Aorta (tissue), 5 donors: ENCODE measurements around the gene TMEM95. TPM values are rescaled to one million over a fixed set of nuclear protein-coding genes. Genes with fewer than 3 reads are reported as not detected.
"Not testable (repeated sequence)": the region's sequence is repeated elsewhere in the genome, so short reads cannot be mapped to it uniquely, and the experiment has no call there.

Experiments used
- ATAC-seq: fragments of 200-7000 bp; cut with Tn5 transposase; one replicate; pipeline ENCODE4 v1.9.1; 2022; ENCODE audit warnings: moderate library complexity; ENCODE audit not compliant: low FRiP score
- DNase-seq, 2 donors: peaks; one replicate each; pipeline ENCODE4 v3.0.0-alpha.2; 2020
- H3K27ac ChIP-seq, 2 donors: one replicate each; pipeline ENCODE4 v1.5.1; 2013; ENCODE audit warnings: low read length in 2 of 2, mild to moderate bottlenecking in 2 of 2, moderate library complexity in 2 of 2, control low read depth in 1 of 2, inconsistent platforms in 1 of 2, low read depth in 1 of 2
- H3K27me3 ChIP-seq, 2 donors: one replicate each; pipeline ENCODE4 v1.6.1; 2013; ENCODE audit warnings: control low read depth in 1 of 2, low read length in 1 of 2, mild to moderate bottlenecking in 1 of 2, moderate library complexity in 1 of 2; ENCODE audit not compliant: insufficient read depth in 2 of 2, control insufficient read depth in 1 of 2
- H3K36me3 ChIP-seq, 2 donors: one replicate each; pipeline ENCODE4 v1.6.1; 2013; ENCODE audit warnings: control low read depth in 1 of 2, low read length in 1 of 2, mild to moderate bottlenecking in 1 of 2; ENCODE audit not compliant: insufficient read depth in 2 of 2, control insufficient read depth in 1 of 2
- H3K4me1 ChIP-seq, 2 donors: one replicate each; pipeline ENCODE4 v1.6.1; 2013; ENCODE audit warnings: low read length in 2 of 2, control low read depth in 1 of 2, mild to moderate bottlenecking in 1 of 2, moderate library complexity in 1 of 2; ENCODE audit not compliant: insufficient read depth in 2 of 2, control insufficient read depth in 1 of 2
- H3K4me3 ChIP-seq, 2 donors: one replicate each; pipeline ENCODE4 v1.5.1; 2013; ENCODE audit warnings: low read length in 2 of 2, control low read depth in 1 of 2, mild to moderate bottlenecking in 1 of 2
- H3K9me3 ChIP-seq: one replicate; pipeline ENCODE4 v1.6.1; 2013; ENCODE audit warnings: mild to moderate bottlenecking, low read length; ENCODE audit not compliant: control insufficient read depth
- WGBS, 2 donors: extraction: QIAGEN DNeasy Blood & Tissue Kit; methylation state at CpG; one replicate each; pipeline ENCODE4 v1.1.7; 2013; 5-methylcytosine and 5-hydroxymethylcytosine counted together
- intact Hi-C, 2 donors: fragments of 100-400 bp; cut with DNase I; formaldehyde crosslinking; loops; one replicate each; pipeline versions ENCODE4 v1.14.2 to v1.15.0; 2022
- polyA plus RNA-seq, 2 donors: library from polyadenylated mRNA; stranded (reverse); fragments of 200-250 nt; gene quantifications; one replicate each; pipeline ENCODE4 v1.2.3, GENCODE V29; 2013
- total RNA-seq, 2 donors: library from RNA; stranded (reverse); fragmentation: NEBNext Ultra II Directional; extraction: Animal tissue kit (Norgen Biotek cat#: 25700); gene quantifications; one replicate each; pipeline ENCODE4 v1.2.1, GENCODE V29; 2021
- donor health status: healthy with polysubstance abuse.
- donor health status: Bipolar disorder and iron deficiency.
- donor health status: DM: no; HTN: no; CAD: no.
- donor health status: DM: no; HTN: no; CAD: no.
- donor health status: DM: yes; HTN: yes; CAD: no.

Gene TMEM95
- total and polyA plus RNA-seq, 4 donors = not detected

DNA sequence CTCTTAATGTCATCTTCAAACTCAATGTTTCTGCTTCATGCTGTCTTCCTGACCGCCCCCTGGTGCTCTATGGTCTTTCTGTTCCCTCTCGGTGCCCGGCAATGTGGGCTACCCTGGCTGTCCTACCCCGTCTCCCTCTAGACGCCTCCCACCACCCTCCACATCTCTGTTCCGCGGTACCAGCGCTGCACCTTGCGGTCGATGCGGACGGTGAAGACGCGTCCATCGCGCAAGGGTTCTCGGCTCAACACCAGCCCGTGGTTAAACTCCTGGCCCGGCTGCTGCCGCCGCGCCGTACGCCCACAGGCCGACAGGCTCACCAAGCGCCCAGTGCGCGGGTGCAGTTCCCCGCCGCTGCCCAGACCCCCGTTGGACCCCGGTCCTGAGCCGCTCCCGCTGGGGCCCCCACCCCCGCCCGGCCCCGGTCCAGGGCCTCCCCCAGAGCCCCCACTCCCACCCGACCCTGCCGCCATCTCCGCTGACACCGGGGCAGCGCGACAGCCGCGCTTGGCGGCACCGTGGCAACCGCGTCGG is 26.0 kb upstream of the TMEM95 start, which contains the start of gene NEURL4:
Gene NEURL4, minus strand, starts transcription at position 496 of the 534 bp plus-strand sequence. Its CDS starts 23 bp downstream, at position 473.
- DNase-seq (no peak), ATAC-seq (no peak)
- no peaks in the 10 kb centered on the region for H3K9me3 ChIP-seq
- intact Hi-C loops = loop anchor here in 1 of 2 donors (1.0 kb wide), 1 partner anchor 23 kb away; the partner anchor contains the start of gene KCTD11
- no peaks in the 10 kb centered on the region for H3K36me3 ChIP-seq
- H3K27ac ChIP-seq = peak within 1 kb of the TSS; percentile 15 to 73
- no peaks in the 10 kb centered on the region for H3K27me3 ChIP-seq
- no peaks in the 10 kb centered on the region for H3K4me1 ChIP-seq
- peak within 1 kb of the TSS; percentile 54 to 57 for H3K4me3 ChIP-seq
- 1% methylated on average over 43 to 50 of the region's 50 CpGs for WGBS, 2 donors

DNA sequence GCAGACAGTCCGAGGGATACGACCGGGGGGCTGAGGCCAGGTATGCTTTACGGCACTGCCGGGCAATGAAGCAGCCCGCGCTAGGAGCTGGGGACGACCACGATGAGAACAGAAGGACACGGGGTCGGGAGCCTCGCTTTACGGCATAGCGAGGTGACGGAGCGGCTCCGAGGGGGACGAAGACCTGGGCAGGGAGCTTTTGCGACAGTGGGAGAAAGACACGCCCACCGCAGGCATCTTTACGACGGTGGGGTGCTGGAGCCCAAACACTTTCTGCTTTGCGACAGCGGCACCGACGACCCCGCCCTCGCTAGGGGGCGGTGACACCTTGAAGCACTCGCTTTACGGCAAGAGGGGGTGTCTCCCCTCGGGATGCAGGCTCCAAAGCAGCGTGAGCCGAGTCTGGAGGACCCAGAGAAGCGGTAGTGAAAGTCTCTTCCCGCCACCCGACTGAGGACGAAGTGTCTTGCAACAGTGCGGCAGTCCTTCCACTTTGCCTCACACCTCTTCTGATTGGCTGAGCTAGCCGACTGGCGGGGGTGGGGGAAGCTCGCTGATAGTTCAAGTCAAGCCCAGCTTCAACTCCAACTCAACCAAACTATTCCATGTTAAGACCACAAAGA is 25.5 kb upstream of the TMEM95 start:
- intact Hi-C loops = loop anchor here in 1 of 2 donors (1.0 kb wide), 1 partner anchor 23 kb away; the partner anchor contains the start of gene KCTD11
- WGBS, 2 donors = 0 to 1% methylated on average over 42 to 43 of the region's 43 CpGs
- H3K36me3 ChIP-seq = no peaks in the 10 kb centered on the region
- peak overlapping the region; percentile 15 to 73 for H3K27ac ChIP-seq
- DNase-seq = peak; percentile 99
- no peaks in the 10 kb centered on the region for H3K27me3 ChIP-seq
- H3K4me1 ChIP-seq = no peaks in the 10 kb centered on the region
- peak; percentile 94 for ATAC-seq
- no peaks in the 10 kb centered on the region for H3K9me3 ChIP-seq
- H3K4me3 ChIP-seq = peak overlapping the region; percentile 54 to 57

DNA sequence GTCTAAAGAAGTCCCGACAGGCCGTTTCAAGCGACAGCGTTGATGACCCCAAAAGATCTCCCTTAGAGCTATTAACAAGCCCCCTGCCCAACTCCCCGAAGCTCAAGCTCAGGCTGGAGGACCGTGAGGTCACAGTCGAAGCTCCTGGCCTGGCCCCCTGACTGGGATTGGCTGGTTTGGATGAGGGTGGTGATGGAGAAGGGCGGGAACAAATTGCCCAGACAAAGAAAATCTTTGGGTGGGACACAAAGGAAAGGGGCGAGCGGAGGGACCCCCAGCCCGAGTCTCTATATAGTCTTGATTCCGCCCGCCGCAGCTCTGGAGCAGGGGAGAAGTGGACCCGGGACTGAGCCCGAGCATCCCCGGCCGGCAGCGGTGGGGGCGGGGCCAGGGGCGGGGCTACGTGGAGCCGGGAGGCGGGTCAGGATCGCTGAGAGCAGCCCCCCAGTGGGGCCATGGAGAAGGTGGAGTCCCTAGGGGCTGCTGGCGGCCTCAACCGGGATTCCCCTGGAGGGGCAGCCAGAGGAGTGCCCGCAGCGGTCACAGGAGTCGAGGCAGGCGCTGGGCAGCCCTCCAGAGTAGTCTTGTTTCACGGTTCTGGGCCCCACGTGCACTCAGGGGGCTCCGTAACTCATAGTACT is 24.8 kb upstream of the TMEM95 start:
- H3K36me3 ChIP-seq = no peaks in the 10 kb centered on the region
- no peaks in the 10 kb centered on the region for H3K4me1 ChIP-seq
- intact Hi-C loops = loop anchor here in 1 of 2 donors (1.0 to 2.0 kb wide), 2 partner anchors 19 to 22 kb away; partner anchors contain the start of gene KCTD11
- 0% methylated on average over 30 to 34 of the region's 34 CpGs for WGBS, 2 donors
- no peaks in the 10 kb centered on the region for H3K9me3 ChIP-seq
- ATAC-seq (peak; percentile 81), DNase-seq (peak; percentile 85 to 92)
- H3K4me3 ChIP-seq = peak overlapping the region; percentile 42 to 57
- no peaks in the 10 kb centered on the region for H3K27me3 ChIP-seq
- H3K27ac ChIP-seq = peak overlapping the region; percentile 15 to 73

DNA sequence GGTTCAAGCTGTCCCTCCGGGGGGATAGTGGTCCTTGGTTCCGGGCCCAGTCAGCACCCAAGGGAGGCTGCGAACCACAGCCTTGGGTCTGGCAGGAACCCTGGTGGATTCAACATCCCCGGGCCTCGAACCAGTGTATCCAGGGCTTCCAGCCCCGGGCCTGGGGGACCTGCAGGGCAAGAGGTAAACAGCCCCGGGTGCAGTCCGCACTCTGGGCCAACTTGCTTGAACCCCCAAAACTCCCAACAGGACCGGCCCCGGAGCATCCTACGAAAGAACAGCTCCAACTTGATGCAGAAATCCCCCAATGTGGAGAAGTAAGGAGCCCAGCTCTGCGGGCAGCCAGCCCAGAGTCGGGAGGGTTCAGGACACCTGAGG is 24.3 kb upstream of the TMEM95 start:
- WGBS, 2 donors = 60% methylated on average over 13 of the region's 13 CpGs
- Histone ChIP-seq H3K9me3 (no peaks in the 10 kb centered on the region), H3K4me3 (peak overlapping the region in 1 of 2 donors; percentile 42), H3K27ac (peak overlapping the region in 1 of 2 donors; percentile 3), H3K27me3 (no peaks in the 10 kb centered on the region), H3K4me1 (no peaks in the 10 kb centered on the region), H3K36me3 (no peaks in the 10 kb centered on the region)
- DNase-seq = no peak
- no peak for ATAC-seq
- intact Hi-C loops = loop anchor here in 1 of 2 donors (2.0 kb wide), 1 partner anchor 18 kb away; no protein-coding TSS in a partner anchor

DNA sequence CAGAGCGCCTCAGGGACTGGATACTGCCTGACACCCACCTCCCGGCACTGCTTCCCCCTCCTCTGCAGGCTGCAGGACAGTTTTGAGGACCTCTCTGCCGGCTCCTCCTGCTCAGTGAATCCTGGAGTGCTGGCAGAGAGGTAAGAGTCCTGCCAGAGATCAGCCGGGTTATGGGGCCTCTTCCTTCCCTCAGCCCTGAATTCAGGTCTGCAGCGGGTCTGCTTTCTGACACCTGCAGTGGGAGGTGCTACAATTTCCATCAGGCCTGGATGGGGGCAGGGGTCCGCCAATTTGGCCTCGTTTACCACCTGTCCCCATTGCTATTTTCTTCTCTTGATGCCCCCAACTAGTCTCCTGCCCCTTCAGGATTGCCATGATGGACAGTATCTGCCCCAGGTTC is 22.8 kb upstream of the TMEM95 start:
- no peaks in the 10 kb centered on the region for H3K4me1 ChIP-seq
- DNase-seq (no peak), ATAC-seq (no peak)
- no peak overlapping the region for H3K27ac ChIP-seq
- H3K36me3 ChIP-seq = no peaks in the 10 kb centered on the region
- intact Hi-C loops = no loop called here
- no peaks in the 10 kb centered on the region for H3K27me3 ChIP-seq
- 56 to 61% methylated on average over 7 of the region's 7 CpGs for WGBS, 2 donors
- no peaks in the 10 kb centered on the region for H3K9me3 ChIP-seq
- H3K4me3 ChIP-seq = no peak overlapping the region

DNA sequence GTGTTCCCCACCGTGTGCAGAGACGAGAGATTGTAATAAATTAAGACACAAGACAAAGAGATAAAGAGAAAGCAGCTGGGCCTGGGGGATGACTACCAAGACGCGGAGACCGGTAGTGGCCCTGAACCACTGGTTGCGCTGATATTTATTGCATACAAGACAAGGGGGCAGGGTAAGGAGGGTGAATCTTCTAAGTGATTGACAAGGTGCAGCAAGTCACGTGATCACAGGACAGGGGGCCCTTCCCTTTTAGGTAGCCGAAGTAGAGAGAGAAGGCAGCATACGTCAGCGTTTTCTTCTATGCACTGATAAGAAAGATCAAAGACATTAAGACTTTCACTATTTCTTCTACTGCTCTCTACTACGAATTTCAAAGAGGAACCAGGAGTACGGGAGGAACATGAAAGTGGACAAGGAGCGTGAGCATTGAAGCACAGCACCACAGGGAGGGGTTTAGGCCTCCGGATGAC is 22.3 kb upstream of the TMEM95 start:
- H3K4me1 ChIP-seq, DNase-seq, H3K27me3 ChIP-seq, H3K4me3 ChIP-seq, intact Hi-C loops, H3K27ac ChIP-seq, H3K9me3 ChIP-seq, ATAC-seq, H3K36me3 ChIP-seq: not testable (repeated sequence)
- 61% methylated on average over 14 of the region's 14 CpGs for WGBS, 2 donors

DNA sequence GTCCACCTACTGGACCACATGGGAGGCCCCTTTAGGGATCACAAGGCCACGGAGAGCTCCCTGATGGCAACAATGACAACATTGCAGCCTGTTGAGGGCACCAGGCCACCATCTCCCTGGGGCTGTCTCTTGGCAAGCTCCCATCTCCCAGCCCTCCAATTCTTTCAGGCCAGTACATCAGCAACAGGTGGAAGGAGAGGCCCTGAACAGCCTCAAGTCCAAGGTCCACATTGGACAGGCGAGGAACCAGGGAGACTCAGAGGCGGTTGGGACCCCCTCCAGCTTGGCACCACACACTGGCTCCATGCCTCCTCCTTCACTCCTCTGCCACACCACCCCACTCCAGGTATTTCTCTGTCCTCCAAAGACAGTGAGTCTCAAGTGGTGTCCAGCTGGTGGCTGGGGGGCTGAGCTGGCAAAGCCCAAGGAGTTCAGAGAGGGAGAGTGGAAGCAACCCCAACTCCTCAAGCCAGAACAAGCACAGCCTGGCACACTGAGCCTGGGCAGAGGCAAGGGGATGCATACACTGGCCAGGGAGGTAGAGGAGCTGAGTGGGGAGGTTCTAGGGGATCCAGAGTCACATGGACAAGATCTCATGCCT is 19.9 kb upstream of the TMEM95 start:
- no peaks in the 10 kb centered on the region for H3K4me1 ChIP-seq
- DNase-seq = no peak
- intact Hi-C loops = no loop called here
- no peak overlapping the region for H3K4me3 ChIP-seq
- no peaks in the 10 kb centered on the region for H3K36me3 ChIP-seq
- H3K27me3 ChIP-seq = no peaks in the 10 kb centered on the region
- 74 to 86% methylated on average over 3 of the region's 3 CpGs for WGBS, 2 donors
- no peak overlapping the region for H3K27ac ChIP-seq
- no peaks in the 10 kb centered on the region for H3K9me3 ChIP-seq
- no peak for ATAC-seq

DNA sequence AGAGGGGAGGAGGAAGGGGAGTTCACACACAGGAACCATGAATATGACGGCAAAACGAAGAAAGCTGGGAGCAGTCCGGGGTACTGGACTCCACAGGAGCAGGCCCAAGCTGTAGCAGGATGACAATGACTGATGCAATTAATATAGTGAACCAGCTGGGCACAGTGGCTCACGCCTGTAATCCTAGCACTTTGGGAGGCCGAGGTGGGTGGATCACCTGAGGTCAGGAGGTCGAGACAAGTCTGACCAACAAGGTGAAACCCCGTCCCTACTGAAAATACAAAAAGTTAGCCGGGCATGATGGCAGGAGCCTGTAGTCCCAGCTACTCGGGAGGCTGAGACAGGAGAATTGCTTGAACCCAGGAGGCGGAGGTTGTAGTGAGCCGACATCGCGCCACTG is 19.2 kb upstream of the TMEM95 start:
- intact Hi-C loops, H3K36me3 ChIP-seq, ATAC-seq, H3K4me1 ChIP-seq, H3K4me3 ChIP-seq, H3K9me3 ChIP-seq, H3K27ac ChIP-seq, DNase-seq, H3K27me3 ChIP-seq: not testable (repeated sequence)
- WGBS, 2 donors = 85 to 88% methylated on average over 13 of the region's 13 CpGs
